ENCODE measurements around the gene GNB2. TPM values are rescaled to one million over a fixed set of nuclear protein-coding genes. Genes with fewer than 3 reads are reported as not detected.

GNB2 gene
- total and polyA plus RNA-seq, 8 donors = 52.9 to 290 (median 161) TPM

GRCh38 chr7:100681491-100682227 is 8.1 kb downstream of the GNB2 start:
- peaks cover 5 to 43% (median 28%) of the 10 kb centered on the region in 4 donors for H3K4me1 ChIP-seq
- peak overlapping the region in 2 of 5 donors; percentile 19 to 67 for H3K27ac ChIP-seq
- WGBS, 5 donors = 74 to 82% (median 80%) methylated on average over 17 to 29 of the region's 29 CpGs
- intact Hi-C loops (cut with DNase I; ENCODE audit: low total_unique reads) = no loop called here
- H3K4me3 ChIP-seq = no peak overlapping the region
- no peaks in the 10 kb centered on the region for H3K9me3 ChIP-seq
- H3K27me3 ChIP-seq = no peaks in the 10 kb centered on the region
- peaks cover 79 to 100% (median 98%) of the 10 kb centered on the region in 4 donors for H3K36me3 ChIP-seq
- TF ChIP-seq POLR2A (IDR thresholded peaks at IDR 0.05) (no peak), POLR2AphosphoS5 (IDR thresholded peaks at IDR 0.05) (no peak)
- peak in 1 of 2 donors; percentile 21 for DNase-seq

- no peak overlapping the region for H3K4me3 ChIP-seq
- 66 to 81% (median 75%) methylated on average over 8 to 25 of the region's 25 CpGs for WGBS, 5 donors
- TF ChIP-seq POLR2A (IDR thresholded peaks at IDR 0.05) (no peak), POLR2AphosphoS5 (IDR thresholded peaks at IDR 0.05) (no peak), EP300 (IDR thresholded peaks at IDR 0.05) (no peak), CTCF (IDR thresholded peaks at IDR 0.05) (no peak)
- intact Hi-C loops (cut with DNase I; ENCODE audit: low total_unique reads) = no loop called here
- no peak for DNase-seq
- peaks cover 79 to 100% (median 98%) of the 10 kb centered on the region in 4 donors for H3K36me3 ChIP-seq
- no peaks in the 10 kb centered on the region for H3K27me3 ChIP-seq
- H3K4me1 ChIP-seq = peaks cover 5 to 37% (median 27%) of the 10 kb centered on the region in 4 donors
- peak overlapping the region in 1 of 5 donors; percentile 19 for H3K27ac ChIP-seq
- H3K9me3 ChIP-seq = no peaks in the 10 kb centered on the region
Measured at GRCh38 chr7:100682228-100682741, 8.7 kb downstream of the GNB2 start.

GRCh38 chr7:100682991-100683658 is 9.6 kb downstream of the GNB2 start:
- Histone ChIP-seq H3K4me3 (no peak overlapping the region), H3K4me1 (peaks cover 5 to 34% (median 27%) of the 10 kb centered on the region in 4 donors), H3K9me3 (no peaks in the 10 kb centered on the region), H3K36me3 (peaks cover 79 to 100% (median 98%) of the 10 kb centered on the region in 4 donors), H3K27me3 (no peaks in the 10 kb centered on the region), H3K27ac (no peak overlapping the region)
- no peak for TF ChIP-seq EP300 (IDR thresholded peaks at IDR 0.05)
- TF ChIP-seq POLR2A (IDR thresholded peaks at IDR 0.05) = no peak
- TF ChIP-seq POLR2AphosphoS5 (IDR thresholded peaks at IDR 0.05) = no peak
- intact Hi-C loops (cut with DNase I; ENCODE audit: low total_unique reads) = no loop called here
- DNase-seq = peak in 1 of 2 donors; percentile 17
- 85 to 87% (median 86%) methylated on average over 20 to 28 of the region's 28 CpGs for WGBS, 5 donors

- DNase-seq = peak in 1 of 2 donors; percentile 5
- 91 to 94% (median 92%) methylated on average over 14 to 37 of the region's 37 CpGs for WGBS, 5 donors
- Histone ChIP-seq H3K9me3 (no peaks in the 10 kb centered on the region), H3K36me3 (peaks cover 76 to 100% (median 98%) of the 10 kb centered on the region in 4 donors), H3K4me3 (no peak overlapping the region), H3K4me1 (peaks cover 0 to 42% (median 24%) of the 10 kb centered on the region in 4 donors), H3K27ac (no peak overlapping the region), H3K27me3 (no peaks in the 10 kb centered on the region)
- intact Hi-C loops (cut with DNase I; ENCODE audit: low total_unique reads) = no loop called here
- no peak for TF ChIP-seq EP300 (IDR thresholded peaks at IDR 0.05)
- TF ChIP-seq POLR2AphosphoS5 (IDR thresholded peaks at IDR 0.05) = no peak
- no peak for TF ChIP-seq CTCF (IDR thresholded peaks at IDR 0.05)
- TF ChIP-seq POLR2A (IDR thresholded peaks at IDR 0.05) = no peak
Measured at GRCh38 chr7:100683659-100684533, 10.4 kb downstream of the GNB2 start.

All from stomach (tissue), 9 donors.